GM18907 (cell line): ENCODE data around the gene CADPS.

Experiments
- ATAC-seq: cut with Tn5 transposase; IDR thresholded peaks from one replicate; pipeline ENCODE4 v1.9.1; 2021; ENCODE audit warnings: mild to moderate bottlenecking, moderate library complexity; ENCODE audit not compliant: unreplicated experiment

The CADPS gene

GRCh38 chr3:62378921-62379320 lies 496.3 kb downstream of the CADPS start:
- ATAC-seq, result no peak

DNA sequence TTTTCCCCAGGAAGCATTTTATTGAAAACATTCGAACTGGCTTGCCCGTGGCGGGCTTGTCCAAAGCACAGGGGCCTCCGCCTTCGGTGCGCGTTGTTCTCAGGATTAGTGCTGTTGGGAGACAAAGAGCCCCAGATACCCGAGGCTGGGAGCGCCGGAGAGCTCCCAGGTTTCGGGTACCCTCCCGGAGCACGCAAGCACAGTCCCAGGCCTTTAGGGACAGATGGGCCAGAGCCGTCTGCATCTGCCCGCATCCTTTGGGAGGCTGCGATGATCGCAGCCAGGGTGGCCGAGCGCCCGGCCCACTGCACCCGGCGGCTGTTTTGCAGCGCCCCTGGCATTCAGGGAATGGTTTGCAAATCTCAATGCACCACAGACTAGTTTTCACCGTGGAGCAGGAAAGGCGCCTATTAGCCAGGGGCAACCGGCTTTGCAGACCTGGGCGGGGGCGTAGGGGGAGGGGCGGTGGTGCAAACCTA lies 496.9 kb downstream of the CADPS start:
- ATAC-seq, result no peak

GRCh38 chr3:62376906-62377877 lies 498.0 kb downstream of the CADPS start:
- no peak for ATAC-seq

DNA sequence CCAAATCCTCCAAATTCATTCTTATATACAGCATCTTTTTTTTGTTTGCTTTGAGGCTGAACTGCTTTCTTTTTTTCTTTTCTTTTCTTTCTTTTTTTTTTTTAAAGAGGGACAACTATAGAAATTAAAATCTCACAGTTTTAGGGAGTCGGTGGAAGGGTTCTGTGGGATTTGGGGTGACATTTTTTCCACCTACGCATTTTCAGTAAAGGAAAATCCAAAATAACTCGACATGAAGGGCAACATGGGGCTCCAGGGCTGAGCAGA lies 498.8 kb downstream of the CADPS start:
- no peak for ATAC-seq

GRCh38 chr3:62375655-62376453 lies 499.4 kb downstream of the CADPS start:
- ATAC-seq, result no peak

GRCh38 chr3:62374341-62375218 lies 500.6 kb downstream of the CADPS start:
- ATAC-seq, result no peak

- no peak for ATAC-seq
These were observed 501.4 kb downstream of the CADPS start for GRCh38 chr3:62373714-62374333.

DNA sequence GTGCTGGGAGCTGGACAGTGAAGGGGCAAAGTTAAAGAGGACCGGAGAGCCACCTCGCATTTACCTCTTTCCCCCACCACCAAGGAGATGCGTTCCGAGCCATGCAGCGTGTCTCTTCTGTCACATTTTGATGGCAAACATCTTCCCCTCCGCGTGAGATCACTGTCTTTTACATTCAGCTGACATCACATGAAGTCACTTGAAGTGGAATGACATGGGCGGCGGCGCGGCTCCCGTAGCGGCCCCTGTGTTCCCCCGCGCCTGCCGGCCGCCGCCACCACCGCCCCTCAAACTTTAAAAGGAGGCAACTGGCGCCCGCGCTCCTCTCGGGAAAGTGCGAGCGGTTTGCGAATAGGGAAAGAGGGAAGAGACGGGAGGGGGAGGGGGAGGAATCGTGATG lies 502.0 kb downstream of the CADPS start, which contains the start of gene FEZF2:
Gene FEZF2, minus strand, starts transcription at position 336 of the 400 bp plus-strand sequence. CDS start 682 bp downstream, outside the sequence.
- no peak for ATAC-seq

DNA sequence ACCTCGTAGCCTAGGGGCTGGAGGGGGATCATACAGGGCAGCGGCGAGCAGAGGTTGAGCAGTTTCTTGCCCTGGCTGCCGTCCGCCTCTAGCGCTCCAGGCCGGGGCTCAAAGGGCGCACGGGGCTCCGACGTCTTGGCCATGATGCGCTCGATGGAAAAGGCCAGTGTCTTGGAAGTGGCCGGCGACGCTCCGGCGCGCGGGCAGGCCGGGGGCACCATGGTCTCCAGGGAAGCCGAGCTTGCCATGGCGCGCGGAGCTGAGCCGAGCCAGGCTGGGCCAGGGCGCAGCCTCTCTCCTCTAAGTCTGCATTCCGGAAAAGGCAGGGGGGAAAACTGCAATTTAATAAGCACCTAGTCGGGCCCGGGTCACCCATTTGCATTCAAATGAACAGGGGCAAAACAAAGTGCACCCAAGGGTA lies 502.6 kb downstream of the CADPS start:
- ATAC-seq, result no peak

DNA sequence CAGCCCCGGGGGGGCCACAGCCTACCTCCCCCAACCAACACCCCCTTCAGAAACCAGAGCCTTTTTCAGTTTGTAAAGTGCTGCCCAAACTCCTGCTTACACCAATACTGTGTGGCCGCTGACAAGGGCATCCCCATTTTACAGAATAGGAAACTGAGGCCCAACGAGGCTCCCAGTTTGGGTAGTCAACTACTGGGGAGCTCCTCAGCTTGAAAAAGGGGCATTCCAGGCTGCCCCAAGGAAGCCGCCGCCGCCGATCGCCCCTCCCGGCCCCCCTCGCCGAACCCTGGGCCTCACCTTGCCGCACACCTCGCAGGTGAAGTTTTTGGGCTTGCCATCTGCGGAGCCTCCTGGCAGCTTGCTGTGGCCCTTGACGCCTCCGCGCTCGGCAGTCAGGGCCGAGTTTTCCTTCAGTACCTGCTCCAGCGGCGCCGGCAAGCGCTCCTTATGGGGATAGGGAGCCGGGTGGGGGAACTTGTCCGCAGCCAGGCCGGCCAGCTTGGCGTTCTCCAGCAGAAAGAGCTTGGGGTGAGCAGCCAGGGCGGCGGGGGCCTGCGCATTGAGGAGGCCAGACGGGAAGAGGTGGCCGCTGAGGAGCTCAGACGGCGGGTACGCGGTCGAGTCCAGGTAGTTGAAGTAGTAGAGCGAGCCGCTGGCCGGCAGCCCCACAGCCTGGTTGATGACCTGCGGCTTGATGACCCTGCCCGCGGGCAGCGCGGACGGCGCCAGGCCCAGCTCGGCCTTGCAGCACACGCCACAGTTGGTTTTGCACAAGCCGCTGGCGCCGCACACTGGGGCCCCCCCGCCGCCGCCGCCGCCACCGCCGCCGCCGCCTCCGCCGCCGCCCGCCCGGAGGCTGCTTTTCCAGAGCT lies 503.3 kb downstream of the CADPS start:
- ATAC-seq, result no peak

- no peak for ATAC-seq
These were observed 504.1 kb downstream of the CADPS start for GRCh38 chr3:62370858-62371719.

GRCh38 chr3:62370112-62370857 lies 504.9 kb downstream of the CADPS start:
- ATAC-seq, result no peak

DNA sequence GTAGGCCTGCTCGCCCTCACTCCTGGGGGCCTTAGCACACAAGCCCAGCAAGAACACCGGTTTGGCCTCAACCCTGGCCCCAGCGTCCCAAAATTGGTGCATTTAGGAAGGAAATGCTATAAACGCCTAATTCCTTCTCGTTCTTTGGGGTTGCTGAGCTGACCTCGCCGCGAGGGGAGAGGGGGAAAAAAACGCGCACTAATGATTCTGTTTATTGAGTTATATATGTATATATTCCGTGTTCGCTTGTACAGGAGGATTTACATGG lies 505.8 kb downstream of the CADPS start:
- ATAC-seq, result no peak

DNA sequence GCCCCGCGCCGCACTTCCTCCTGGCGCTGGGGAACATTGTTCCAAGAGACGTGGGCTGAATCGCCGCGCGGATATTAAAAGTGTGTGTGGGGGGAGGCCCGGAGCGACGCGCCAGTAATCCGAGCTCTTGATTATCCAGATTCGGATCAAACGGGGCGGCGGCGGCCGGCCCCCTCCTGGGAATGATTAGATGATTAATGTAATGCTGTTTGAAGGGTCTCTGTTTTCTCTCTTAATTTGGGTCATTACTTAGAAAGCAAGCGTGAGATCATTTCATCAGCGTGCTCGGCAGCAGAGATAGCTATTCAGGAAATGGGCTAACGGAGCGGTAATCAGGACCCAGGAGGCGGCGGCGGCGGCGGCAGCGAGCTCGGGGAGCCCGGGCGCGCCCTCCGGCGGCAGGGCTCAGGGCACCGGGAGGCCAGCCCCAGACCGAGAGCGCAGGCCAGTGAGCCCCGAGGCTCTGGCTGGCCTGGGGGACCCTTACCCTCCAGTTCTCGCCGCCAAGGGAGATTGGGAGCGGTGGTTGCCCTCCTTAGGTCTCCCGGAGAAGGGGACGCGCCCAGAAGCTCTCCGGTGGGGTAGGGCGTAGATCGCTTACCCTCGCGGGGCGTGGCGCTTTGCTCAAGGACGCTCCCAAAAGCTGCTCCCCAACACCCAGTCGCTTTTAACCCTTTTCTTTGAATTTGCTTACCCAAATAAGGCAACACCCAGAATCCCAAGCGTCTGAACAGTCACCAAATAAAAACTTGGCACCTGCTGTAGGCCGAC lies 506.3 kb downstream of the CADPS start:
- ATAC-seq, result no peak

- ATAC-seq, result no peak
These were observed 506.9 kb downstream of the CADPS start for GRCh38 chr3:62368290-62368704.

GRCh38 chr3:62367763-62368195 lies 507.4 kb downstream of the CADPS start:
- no peak for ATAC-seq

DNA sequence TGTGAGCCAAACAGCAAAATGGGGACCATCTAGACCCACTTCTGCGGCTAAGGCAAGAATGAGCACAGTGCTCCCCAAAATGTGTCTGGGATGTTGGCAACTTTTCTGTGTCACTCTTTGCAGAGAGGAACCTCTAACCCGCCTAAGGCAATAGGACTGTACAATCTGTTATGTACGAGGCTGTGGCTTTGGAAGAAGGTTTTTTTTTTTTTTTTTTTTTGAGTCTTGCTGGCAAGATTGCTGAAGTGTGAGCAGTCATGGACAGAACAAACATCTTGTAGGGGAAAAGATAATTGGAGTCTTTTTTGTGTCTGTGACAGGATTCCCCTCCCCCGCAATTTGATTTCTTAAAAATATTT lies 509.1 kb downstream of the CADPS start:
- ATAC-seq, result no peak
